ENCODE results near the gene DOCK7. TPM values are rescaled to one million over a fixed set of nuclear protein-coding genes. Genes with fewer than 3 reads are reported as not detected.

DOCK7 gene
- total and polyA plus RNA-seq, 4 donors = 5.6 to 35.1 (median 21.7) TPM

- WGBS = 89% methylated on average over 3 of the region's 3 CpGs
- no peak overlapping the region for H3K4me3 ChIP-seq (ENCODE audit: low read depth in 1 of 3, low read length in 3 of 3)
- no peaks in the 10 kb centered on the region for H3K9me3 ChIP-seq (ENCODE audit: control insufficient read depth in 4 of 4, low read length in 3 of 4)
- no peak for TF ChIP-seq FOXA2 (IDR thresholded peaks at IDR 0.05)
- no peak for TF ChIP-seq NR2F2 (IDR thresholded peaks at IDR 0.05)
- TF ChIP-seq SP1 (IDR thresholded peaks at IDR 0.05) = no peak
- TF ChIP-seq GABPA (IDR thresholded peaks at IDR 0.05 in 1 of 2, conservative IDR thresholded peaks at IDR 0.05 in 1 of 2) = no peak
- TF ChIP-seq ZBTB33 (IDR thresholded peaks at IDR 0.05) = no peak
- TF ChIP-seq JUND (IDR thresholded peaks at IDR 0.05) = no peak
- TF ChIP-seq FOXA1 (IDR thresholded peaks at IDR 0.05) = no peak
- TF ChIP-seq HNF4A (conservative IDR thresholded peaks at IDR 0.05) = no peak
- no peak for TF ChIP-seq CTCF (IDR thresholded peaks at IDR 0.05; ENCODE audit: low read depth, low read length, missing input control)
- TF ChIP-seq EGR1 (IDR thresholded peaks at IDR 0.05; ENCODE audit: low read depth in 2 of 2) = no peak
- no peaks in the 10 kb centered on the region for H3K4me1 ChIP-seq (ENCODE audit: control insufficient read depth in 4 of 4, insufficient read depth in 4 of 4, low read length in 3 of 4)
- no peak overlapping the region for H3K9ac ChIP-seq (ENCODE audit: low read depth in 1 of 2, low read length in 2 of 2)
- H3K27ac ChIP-seq (ENCODE audit: low read depth in 1 of 2, low read length in 2 of 2) = no peak overlapping the region
- DNase-seq (ENCODE audit: low spot score) = no peak
- H3K36me3 ChIP-seq (ENCODE audit: control insufficient read depth in 4 of 4, insufficient read depth in 3 of 4, low read depth in 1 of 4, low read length in 3 of 4) = peaks cover 0 to 4% (median 0%) of the 10 kb centered on the region in 4 donors
- no peaks in the 10 kb centered on the region for H3K27me3 ChIP-seq (ENCODE audit: control insufficient read depth in 4 of 4, insufficient read depth in 4 of 4, low read length in 3 of 4)
Measured at GRCh38 chr1:62481681-62482080, 206.5 kb downstream of the DOCK7 start.

GRCh38 chr1:62476525-62477219 is 211.5 kb downstream of the DOCK7 start:
- no peaks in the 10 kb centered on the region for H3K4me1 ChIP-seq (ENCODE audit: control insufficient read depth in 4 of 4, insufficient read depth in 4 of 4, low read length in 3 of 4)
- TF ChIP-seq ZBTB33 (IDR thresholded peaks at IDR 0.05) (no peak), HNF4G (IDR thresholded peaks at IDR 0.05) (no peak), CTCF (IDR thresholded peaks at IDR 0.05; ENCODE audit: low read depth, low read length, missing input control) (no peak), REST (IDR thresholded peaks at IDR 0.05) (no peak), JUND (IDR thresholded peaks at IDR 0.05) (no peak), HNF4A (conservative IDR thresholded peaks at IDR 0.05) (no peak), EGR1 (IDR thresholded peaks at IDR 0.05; ENCODE audit: low read depth in 2 of 2) (no peak), MAX (IDR thresholded peaks at IDR 0.05) (no peak), ATF3 (IDR thresholded peaks at IDR 0.05) (no peak), FOXA1 (IDR thresholded peaks at IDR 0.05) (no peak), FOXA2 (IDR thresholded peaks at IDR 0.05) (no peak), YY1 (IDR thresholded peaks at IDR 0.05) (no peak), NR2F2 (IDR thresholded peaks at IDR 0.05) (no peak), RAD21 (IDR thresholded peaks at IDR 0.05) (no peak), GABPA (IDR thresholded peaks at IDR 0.05 in 1 of 2, conservative IDR thresholded peaks at IDR 0.05 in 1 of 2) (no peak), TAF1 (conservative IDR thresholded peaks at IDR 0.05) (no peak), SP1 (IDR thresholded peaks at IDR 0.05) (no peak)
- H3K27me3 ChIP-seq (ENCODE audit: control insufficient read depth in 4 of 4, insufficient read depth in 4 of 4, low read length in 3 of 4) = no peaks in the 10 kb centered on the region
- H3K27ac ChIP-seq (ENCODE audit: low read depth in 1 of 2, low read length in 2 of 2) = no peak overlapping the region
- H3K9me3 ChIP-seq (ENCODE audit: control insufficient read depth in 4 of 4, low read length in 3 of 4) = no peaks in the 10 kb centered on the region
- H3K4me3 ChIP-seq (ENCODE audit: low read depth in 1 of 3, low read length in 3 of 3) = no peak overlapping the region
- 90% methylated on average over 3 of the region's 3 CpGs for WGBS
- H3K9ac ChIP-seq (ENCODE audit: low read depth in 1 of 2, low read length in 2 of 2) = no peak overlapping the region
- DNase-seq (ENCODE audit: low spot score) = no peak
- H3K36me3 ChIP-seq (ENCODE audit: control insufficient read depth in 4 of 4, insufficient read depth in 3 of 4, low read depth in 1 of 4, low read length in 3 of 4) = peaks cover 2 to 31% (median 21%) of the 10 kb centered on the region in 4 donors

All from liver (tissue), 9 donors.